ENCODE results near the gene NLK.
"Not testable (repeated sequence)": the region's sequence is repeated elsewhere in the genome, so short reads cannot be mapped to it uniquely, and the experiment has no call there.

NLK gene

GRCh38 chr17:28231624-28232023, 189.1 kb downstream of the NLK start:
- not testable (repeated sequence) for DNase-seq (ENCODE audit: low read depth)

GRCh38 chr17:28232966-28233870, 190.7 kb downstream of the NLK start:
- DNase-seq (ENCODE audit: low read depth): not testable (repeated sequence)

- DNase-seq (ENCODE audit: low read depth): not testable (repeated sequence)
Measured at GRCh38 chr17:28233872-28234856, 191.7 kb downstream of the NLK start.

- not testable (repeated sequence) for DNase-seq (ENCODE audit: low read depth)
Measured at GRCh38 chr17:28235066-28235700, 192.7 kb downstream of the NLK start.

GRCh38 chr17:28236033-28236653, 193.7 kb downstream of the NLK start:
- DNase-seq (ENCODE audit: low read depth): not testable (repeated sequence)

- not testable (repeated sequence) for DNase-seq (ENCODE audit: low read depth)
Measured at GRCh38 chr17:28238547-28239270, 196.2 kb downstream of the NLK start.

GRCh38 chr17:28239271-28239624, 196.8 kb downstream of the NLK start:
- no peak for DNase-seq (ENCODE audit: low read depth)

- DNase-seq (ENCODE audit: low read depth): no peak
Measured at GRCh38 chr17:28240688-28241340, 198.3 kb downstream of the NLK start.

GRCh38 chr17:28242791-28243190, 200.3 kb downstream of the NLK start:
- DNase-seq (ENCODE audit: low read depth): no peak

GRCh38 chr17:28243268-28243667, 200.8 kb downstream of the NLK start:
- DNase-seq (ENCODE audit: low read depth): not testable (repeated sequence)

- DNase-seq (ENCODE audit: low read depth): no peak
Measured at GRCh38 chr17:28244446-28244845, 202.0 kb downstream of the NLK start.

All from fibroblast of the conjunctiva (primary cell).